LNCaP clone FGC (cell line): Measurements from ENCODE around the gene CEBPB.
"Not testable (repeated sequence)": the region's sequence is repeated elsewhere in the genome, so short reads cannot be mapped to it uniquely, and the experiment has no call there.

Experiments used
- DNase-seq: peaks from one replicate; pipeline ENCODE4 v3.0.0-alpha.2; 2011; ENCODE audit warnings: low read depth
- H3K4me3 ChIP-seq: 2 replicates; pipeline ENCODE4 v1.5.1; 2011; ENCODE audit warnings: mild to moderate bottlenecking, low read depth, low read length, control low read depth
- CTCF ChIP-seq: IDR thresholded peaks from 2 replicates; pipeline ENCODE4 v1.5.1; 2012; ENCODE audit warnings: mild to moderate bottlenecking; ENCODE audit not compliant: control insufficient read depth, insufficient read depth; ENCODE audit errors: extremely low read depth

CEBPB gene

GRCh38 chr20:50207026-50207425 lies 16.4 kb downstream of the CEBPB start:
- no peak for TF ChIP-seq CTCF

DNA sequence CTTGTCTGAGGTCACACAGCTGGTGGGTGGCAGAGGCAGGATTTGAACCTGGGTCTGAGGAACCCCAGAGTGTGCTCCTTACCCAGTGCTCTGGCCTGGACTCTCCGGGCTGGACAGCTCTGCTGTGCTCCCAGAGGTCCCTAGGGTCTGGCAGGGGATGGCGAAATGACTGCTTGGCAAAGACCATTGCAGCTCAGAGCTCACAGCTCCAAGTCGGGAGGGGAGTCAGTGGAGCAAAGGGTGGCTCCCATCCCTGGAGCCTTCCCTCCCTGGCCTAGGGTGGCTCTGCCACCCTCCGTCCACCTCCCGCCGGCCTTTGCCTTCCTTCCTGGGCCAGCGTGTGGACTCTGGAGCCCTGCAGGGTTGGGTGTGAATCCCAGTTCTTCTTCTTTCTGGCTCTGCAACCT lies 17.5 kb downstream of the CEBPB start:
- no peak for DNase-seq
- TF ChIP-seq CTCF, result no peak
- no peak overlapping the region for H3K4me3 ChIP-seq

More at GRCh38 chr20:50207026-50207425, 16.4 kb downstream of the CEBPB start:
- DNase-seq, result no peak
- H3K4me3 ChIP-seq, result no peak overlapping the region

DNA sequence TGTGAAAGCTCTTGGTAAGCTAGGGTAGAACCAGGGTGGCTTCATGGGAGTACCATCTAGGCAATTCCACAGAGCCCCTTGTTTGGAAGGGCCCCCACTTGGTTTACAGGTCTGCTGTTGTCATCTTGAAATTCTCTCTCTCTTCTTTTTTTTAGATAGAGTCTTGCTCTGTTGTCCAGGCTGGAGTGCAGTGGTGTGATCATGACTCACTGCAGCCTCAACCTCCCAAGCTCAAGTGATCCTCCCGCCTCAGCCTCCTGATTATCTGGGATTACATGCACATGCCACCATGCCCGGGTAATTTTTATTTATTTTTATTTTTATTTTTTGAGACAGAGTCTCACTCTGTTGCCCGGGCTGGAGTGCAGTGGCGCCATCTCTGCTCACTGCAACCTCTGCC lies 18.2 kb downstream of the CEBPB start:
- not testable (repeated sequence) for DNase-seq, H3K4me3 ChIP-seq

- no peak overlapping the region for H3K4me3 ChIP-seq
- DNase-seq, result no peak
- TF ChIP-seq CTCF, result no peak
Measured at GRCh38 chr20:50210066-50210619, 19.5 kb downstream of the CEBPB start.

DNA sequence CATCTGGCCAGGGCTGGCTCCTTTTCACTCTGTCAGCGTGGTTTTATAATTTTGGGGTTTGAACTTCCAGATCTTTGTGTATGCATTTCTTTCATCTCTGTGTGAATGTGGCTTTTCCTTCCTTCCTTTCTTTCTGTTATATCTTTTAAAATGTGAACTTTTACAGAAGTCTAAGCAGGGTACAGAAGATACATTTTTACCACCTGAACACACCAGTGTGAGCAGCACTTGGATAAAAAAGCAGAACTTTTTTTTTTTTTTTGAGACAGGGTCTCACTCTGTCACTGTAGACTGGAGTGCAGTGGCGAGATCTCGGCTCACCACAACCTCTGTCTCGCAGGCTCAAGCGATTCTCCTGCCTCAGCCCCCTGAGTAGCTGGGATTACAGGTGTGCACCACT lies 20.5 kb downstream of the CEBPB start:
- no peak for TF ChIP-seq CTCF
- no peak overlapping the region for H3K4me3 ChIP-seq
- DNase-seq, result no peak

GRCh38 chr20:50213531-50214106 lies 23.0 kb downstream of the CEBPB start:
- no peak for TF ChIP-seq CTCF

GRCh38 chr20:50214226-50215024 lies 23.8 kb downstream of the CEBPB start:
- no peak for TF ChIP-seq CTCF
- no peak for DNase-seq
- H3K4me3 ChIP-seq, result no peak overlapping the region

More at GRCh38 chr20:50213531-50214106, 23.0 kb downstream of the CEBPB start:
- DNase-seq, result no peak
- H3K4me3 ChIP-seq, result no peak overlapping the region
